ENCODE data around the gene ZCCHC13. TPM values are rescaled to one million over a fixed set of nuclear protein-coding genes. Genes with fewer than 3 reads are reported as not detected.
"Not testable (repeated sequence)": the region's sequence is repeated elsewhere in the genome, so short reads cannot be mapped to it uniquely, and the experiment has no call there.

Gene ZCCHC13
- total RNA-seq, 1 donor from 2014 or later: not detected

- no peaks in the 10 kb centered on the region for H3K27me3 Mint-ChIP-seq (ENCODE audit: low read depth)
- TF ChIP-seq CTCF (conservative IDR thresholded peaks at IDR 0.05): no peak
These were observed 20.2 kb downstream of the ZCCHC13 start for GRCh38 chrX:74324131-74324530.

GRCh38 chrX:74325130-74326059 is 21.4 kb downstream of the ZCCHC13 start:
- no peaks in the 10 kb centered on the region for H3K27me3 Mint-ChIP-seq (ENCODE audit: low read depth)
- H3K36me3 Mint-ChIP-seq (ENCODE audit: low read depth): no peaks in the 10 kb centered on the region
- TF ChIP-seq CTCF (conservative IDR thresholded peaks at IDR 0.05): peak; percentile 25
- peaks cover 32% of the 10 kb centered on the region for H3K4me1 Mint-ChIP-seq
- DNase-seq (ENCODE audit: low read depth, low spot score): no peak
- H3K4me3 Mint-ChIP-seq: no peak overlapping the region
- no peaks in the 10 kb centered on the region for H3K9me3 Mint-ChIP-seq
- peak overlapping the region; percentile 67 for H3K27ac Mint-ChIP-seq (ENCODE audit: unreplicated experiment)

More at GRCh38 chrX:74324131-74324530, 20.2 kb downstream of the ZCCHC13 start:
- Mint-ChIP-seq H3K9me3 (peaks cover 2% of the 10 kb centered on the region), H3K4me3 (no peak overlapping the region), H3K4me1 (peaks cover 36% of the 10 kb centered on the region), H3K27ac (ENCODE audit: unreplicated experiment) (peak overlapping the region; percentile 9), H3K36me3 (ENCODE audit: low read depth) (no peaks in the 10 kb centered on the region)
- DNase-seq (ENCODE audit: low read depth, low spot score): no peak

- no peak overlapping the region for H3K27ac Mint-ChIP-seq (ENCODE audit: unreplicated experiment)
- no peak overlapping the region for H3K4me3 Mint-ChIP-seq
- no peak for TF ChIP-seq CTCF (conservative IDR thresholded peaks at IDR 0.05)
- peaks cover 10% of the 10 kb centered on the region for H3K4me1 Mint-ChIP-seq
- no peak for DNase-seq (ENCODE audit: low read depth, low spot score)
- peaks cover 11% of the 10 kb centered on the region for H3K36me3 Mint-ChIP-seq (ENCODE audit: low read depth)
- H3K27me3 Mint-ChIP-seq (ENCODE audit: low read depth): no peaks in the 10 kb centered on the region
- peaks cover 9% of the 10 kb centered on the region for H3K9me3 Mint-ChIP-seq
These were observed 34.9 kb downstream of the ZCCHC13 start for GRCh38 chrX:74338852-74339251.

- no peak for TF ChIP-seq CTCF (conservative IDR thresholded peaks at IDR 0.05)
- DNase-seq (ENCODE audit: low read depth, low spot score): no peak
- Mint-ChIP-seq H3K36me3 (ENCODE audit: low read depth) (peaks cover 11% of the 10 kb centered on the region), H3K4me3 (no peak overlapping the region), H3K27me3 (ENCODE audit: low read depth) (no peaks in the 10 kb centered on the region), H3K9me3 (peaks cover 9% of the 10 kb centered on the region), H3K4me1 (peaks cover 13% of the 10 kb centered on the region), H3K27ac (ENCODE audit: unreplicated experiment) (peak overlapping the region; percentile 23)
These were observed 36.1 kb downstream of the ZCCHC13 start for GRCh38 chrX:74340051-74340450.

- not testable (repeated sequence) for H3K4me3 Mint-ChIP-seq; DNase-seq (ENCODE audit: low read depth, low spot score); H3K36me3 Mint-ChIP-seq (ENCODE audit: low read depth); H3K27me3 Mint-ChIP-seq (ENCODE audit: low read depth); H3K9me3 Mint-ChIP-seq; H3K27ac Mint-ChIP-seq (ENCODE audit: unreplicated experiment)
- H3K4me1 Mint-ChIP-seq: peaks cover 13% of the 10 kb centered on the region
These were observed 38.2 kb downstream of the ZCCHC13 start for GRCh38 chrX:74342211-74342610.
